NCI-H1105 treated with DMSO at 0.1 percent for 48 hours (cell line): ENCODE data around the gene HTR1E.
A peak's percentile ranks its signal among the peaks of the same experiment; 100 is the strongest.
"Not testable (repeated sequence)": the region's sequence is repeated elsewhere in the genome, so short reads cannot be mapped to it uniquely, and the experiment has no call there.

Source experiments
- DNase-seq: peaks from one replicate; lab custom pipeline; 2025; lab: John Stamatoyannopoulos, UW

HTR1E gene

GRCh38 chr6:86978251-86978650 lies 40.9 kb downstream of the HTR1E start:
- DNase-seq = no peak

GRCh38 chr6:87001494-87001893 lies 64.2 kb downstream of the HTR1E start:
- no peak for DNase-seq

- not testable (repeated sequence) for DNase-seq
These were observed 65.1 kb downstream of the HTR1E start for GRCh38 chr6:87002391-87002790.

DNA sequence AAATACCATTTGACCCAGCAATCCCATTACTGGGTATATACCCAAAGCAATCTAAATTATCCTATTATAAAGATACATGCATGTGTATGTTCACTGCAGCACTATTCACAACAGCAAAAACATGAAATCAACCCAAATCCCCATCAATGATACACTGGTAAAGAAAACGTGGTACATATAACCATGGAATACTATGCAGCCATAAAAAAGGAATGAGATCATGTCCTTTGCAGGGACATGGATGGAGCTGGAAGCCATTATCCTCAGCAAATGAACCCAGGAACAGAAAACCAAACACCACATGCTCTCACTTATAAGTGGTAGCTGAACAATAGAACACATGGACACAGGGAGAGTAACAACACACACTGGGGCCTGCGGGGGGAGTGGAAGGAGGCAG lies 69.2 kb downstream of the HTR1E start:
- DNase-seq = not testable (repeated sequence)

- not testable (repeated sequence) for DNase-seq
These were observed 72.3 kb downstream of the HTR1E start for GRCh38 chr6:87009581-87009980.

DNA sequence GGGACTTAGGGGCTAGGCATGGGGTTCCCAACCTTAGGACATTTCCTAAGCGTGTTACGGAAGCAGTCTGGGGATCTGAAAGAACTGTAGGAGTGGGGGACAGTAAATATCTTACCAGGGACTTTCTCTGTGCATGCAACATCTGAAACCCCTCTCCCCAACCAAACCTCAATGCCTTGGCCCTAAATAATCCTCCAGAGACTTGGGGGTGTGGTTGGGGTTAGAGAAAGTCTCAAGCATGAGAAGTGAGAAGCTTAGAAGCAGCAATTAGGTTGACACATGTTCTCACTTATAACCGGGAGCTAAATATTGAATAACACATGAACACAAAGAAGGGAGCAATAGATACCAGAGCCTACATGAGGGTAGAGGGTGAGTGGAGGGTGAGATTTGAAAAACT lies 74.7 kb downstream of the HTR1E start:
- DNase-seq = no peak

DNA sequence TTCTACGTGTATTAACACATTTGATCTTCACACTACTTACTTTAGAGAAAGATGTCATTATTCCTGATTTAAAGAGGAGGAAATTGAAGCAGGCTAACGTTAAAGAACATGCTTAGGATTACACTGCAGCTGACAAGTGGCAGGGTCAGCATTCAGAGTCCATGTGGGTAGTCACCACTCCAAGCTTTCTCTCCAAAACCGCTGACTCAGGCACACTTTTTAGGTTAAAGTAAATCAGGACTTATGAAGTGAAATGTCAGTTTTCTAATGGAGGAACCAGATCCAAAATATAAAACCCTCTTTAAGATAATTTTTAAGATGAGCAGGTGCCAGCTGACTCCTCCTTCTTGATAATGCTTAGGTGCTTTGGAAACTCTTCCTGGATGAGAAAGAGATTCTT lies 75.4 kb downstream of the HTR1E start:
- DNase-seq = no peak

DNA sequence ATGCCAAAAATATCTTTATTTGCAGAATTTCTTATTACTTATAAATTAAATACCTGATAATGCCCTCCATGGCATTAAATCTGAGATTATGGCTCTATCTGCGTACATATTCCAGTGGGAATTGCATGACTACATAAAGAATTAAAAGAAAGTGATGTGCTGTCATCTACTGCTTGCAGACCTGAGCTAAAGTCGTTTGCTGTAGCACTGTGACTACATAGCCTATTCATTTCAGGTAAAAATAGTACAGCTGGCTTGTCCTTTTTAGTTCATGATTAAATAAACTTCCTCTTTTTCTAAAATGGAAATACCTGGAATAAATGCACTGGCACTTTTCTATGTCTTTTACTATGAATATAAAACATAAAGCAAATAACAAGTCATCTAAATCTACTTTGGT lies 79.4 kb downstream of the HTR1E start:
- DNase-seq = no peak

DNA sequence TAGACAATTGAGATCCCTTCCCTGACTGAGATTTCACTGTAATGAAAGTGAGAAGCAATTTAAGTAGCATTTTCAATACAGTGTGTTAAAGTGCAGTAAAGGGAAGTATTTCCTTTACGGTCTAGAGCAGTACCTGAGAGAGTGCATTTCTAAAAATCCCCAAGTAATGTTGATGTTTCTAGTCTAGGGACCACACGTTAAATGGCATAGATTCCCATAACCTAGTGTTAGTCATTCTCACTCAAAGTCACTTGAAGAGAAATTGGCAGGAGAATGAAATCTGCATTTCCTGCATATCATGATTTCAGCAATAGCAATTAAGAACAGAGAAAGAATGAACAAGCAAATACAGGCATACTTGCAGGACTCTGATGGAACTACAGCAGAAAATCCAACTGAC lies 89.7 kb downstream of the HTR1E start:
- DNase-seq = no peak

DNA sequence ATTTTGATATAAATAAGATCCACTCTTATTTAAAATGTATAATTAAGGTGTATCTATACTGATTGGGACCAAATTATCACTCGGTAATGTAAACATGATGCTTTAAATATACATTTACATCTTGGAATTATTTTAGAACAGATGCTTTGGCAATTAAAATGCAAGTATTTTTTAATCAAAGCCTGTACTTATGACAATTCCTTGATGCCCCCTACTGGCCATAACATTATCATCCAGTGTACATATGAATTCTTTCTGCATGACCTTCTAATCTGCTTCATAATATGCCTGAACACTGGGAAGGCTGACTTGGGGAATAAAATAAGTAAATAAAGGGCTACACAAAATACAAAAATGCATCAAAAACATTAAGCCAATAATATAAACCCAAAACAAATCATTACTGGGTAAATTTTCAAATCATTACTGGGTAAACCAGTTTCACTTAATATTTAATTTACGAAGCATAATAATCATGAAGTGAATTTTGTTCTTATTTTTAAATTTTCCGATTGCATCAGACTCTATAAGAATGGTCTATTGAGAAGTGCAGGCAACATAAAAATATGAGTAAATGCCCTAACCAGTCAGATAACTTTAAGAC lies 92.5 kb downstream of the HTR1E start:
- DNase-seq = peak; percentile 60

GRCh38 chr6:87040729-87041128 lies 103.4 kb downstream of the HTR1E start:
- DNase-seq = no peak

GRCh38 chr6:87045521-87046075 lies 108.3 kb downstream of the HTR1E start:
- no peak for DNase-seq

GRCh38 chr6:87049779-87050178 lies 112.5 kb downstream of the HTR1E start:
- no peak for DNase-seq

DNA sequence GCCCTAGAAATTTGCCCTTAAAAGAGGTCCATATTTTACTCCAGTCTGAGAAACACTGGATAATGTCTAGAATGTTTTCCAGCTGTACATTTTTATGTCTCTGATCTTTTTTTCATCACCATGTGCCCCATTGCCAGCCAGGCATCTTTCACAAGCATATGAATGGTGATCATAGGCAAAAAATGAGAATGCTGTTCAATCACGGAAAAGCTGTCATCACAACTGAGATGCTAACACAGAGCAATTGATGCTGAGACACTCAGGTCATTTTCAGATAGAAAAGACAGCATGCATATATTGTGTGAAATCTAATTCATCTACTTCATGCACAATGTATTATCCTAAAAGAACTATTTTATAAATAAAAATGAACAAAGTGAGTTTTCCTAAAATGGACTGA lies 116.0 kb downstream of the HTR1E start:
- no peak for DNase-seq

- DNase-seq = no peak
These were observed 117.0 kb downstream of the HTR1E start for GRCh38 chr6:87054143-87054833.

DNA sequence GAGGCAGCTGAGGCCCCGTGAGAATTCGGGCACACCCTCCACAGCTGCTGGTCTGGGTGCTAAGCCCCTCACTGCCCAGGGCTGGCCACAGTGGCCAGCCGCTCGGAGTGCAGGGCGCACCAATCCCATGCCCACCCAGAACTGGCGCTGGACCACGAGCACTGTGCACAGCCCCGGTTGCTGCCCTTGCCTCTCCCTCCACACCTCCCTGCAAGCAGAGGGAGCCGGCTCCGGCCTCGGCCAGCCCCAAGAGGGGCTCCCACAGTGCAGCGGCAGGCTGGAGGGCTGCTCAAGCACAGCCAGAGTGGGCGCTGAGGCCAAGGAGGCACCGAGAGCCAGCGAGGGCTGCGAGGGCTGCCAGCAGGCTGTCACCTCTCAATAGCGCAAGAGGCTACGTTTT lies 122.6 kb downstream of the HTR1E start:
- DNase-seq = no peak

DNA sequence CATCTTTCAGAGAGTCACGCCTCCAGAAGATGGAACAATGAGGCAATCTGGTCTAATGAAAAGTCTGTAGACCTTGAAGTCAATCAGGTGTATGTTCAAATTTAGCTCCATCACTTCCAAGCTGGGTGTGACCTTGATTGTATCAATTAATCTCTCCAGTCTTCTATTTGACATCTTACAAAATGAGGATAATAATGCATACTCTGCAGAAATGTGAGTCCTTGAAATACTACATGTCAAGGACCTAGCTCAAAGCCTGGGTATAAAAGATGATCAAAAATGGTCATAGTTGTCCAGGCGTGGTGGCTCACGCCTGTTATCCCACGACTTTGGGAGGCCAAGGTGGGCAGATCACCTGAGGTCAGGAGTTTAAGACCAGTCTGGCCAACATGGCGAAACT lies 127.8 kb downstream of the HTR1E start:
- no peak for DNase-seq
